HCT116 (cell line): ENCODE data around the gene HFE. TPM values are rescaled to one million over a fixed set of nuclear protein-coding genes. Genes with fewer than 3 reads are reported as not detected.

Experiments
- ATAC-seq: fragments of 200-7000 bp; cut with Tn5 transposase; 2 replicates; pipeline ENCODE4 v1.9.1; 2020; ENCODE audit warnings: mild to moderate bottlenecking, moderate library complexity
- BruUV-seq: library from RNA; stranded (reverse); fragments of 400-500 nt; replicated peaks from 2 replicates; lab custom pipeline; 2021; lab: Mats Ljungman, UMichigan
- CTCF ChIA-PET: fragments of 300-600 bp; sonication (Branson Sonifier 250); formaldehyde crosslinking; loops from one replicate; lab custom pipeline; 2021; ENCODE audit warnings: antibody characterized with exemption; lab: Charles Lee
- POLR2A ChIA-PET: fragments of 300-600, 350-600 bp; sonication (Branson Sonifier 250); formaldehyde crosslinking; loops from one replicate; lab custom pipeline; 2021; ENCODE audit warnings: antibody characterized with exemption; lab: Charles Lee
- RAD21 ChIA-PET, 2 experiments: fragments of 300-600 bp; sonication (Branson Sonifier 250); formaldehyde crosslinking; loops; one replicate each; lab custom pipeline; 2023; ENCODE audit warnings: low total read pairs in 2 of 2; ENCODE audit not compliant: uncharacterized antibody in 2 of 2, unreplicated experiment in 2 of 2, low non-redundant PET in 1 of 2; lab: Charles Lee
- DNase-seq: peaks from one replicate; pipeline ENCODE4 v3.0.0-alpha.2; 2010; ENCODE audit warnings: low read depth, low spot score
- H2AFZ ChIP-seq: fragments of 200-600 bp; shearing (Covaris generic), sonication (generic); 2 replicates; pipeline ENCODE4 v1.6.1; 2017; ENCODE audit warnings: low read depth, mixed run types, mixed read lengths, antibody characterized with exemption, low read length; ENCODE audit not compliant: poor library complexity, severe bottlenecking
- H3K27ac ChIP-seq: 2 replicates; pipeline ENCODE4 v1.5.1; 2012; ENCODE audit warnings: low read depth, low read length
- H3K27me3 ChIP-seq: fragments of 200-600 bp; sonication (generic); 2 replicates; pipeline ENCODE4 v1.6.1; 2016; ENCODE audit warnings: mixed run types, low read length, mixed read lengths; ENCODE audit not compliant: insufficient read depth
- H3K36me3 ChIP-seq, 2 experiments: fragments of 200-500 bp in 1 of 2; fragments of 200-600 bp in 1 of 2; sonication (Bioruptor generic) in 1 of 2; sonication (generic) in 1 of 2; 2 replicates each; pipeline versions ENCODE4 v1.5.1 to v1.6.1; 2014 to 2016; ENCODE audit warnings: low read length in 2 of 2, inconsistent platforms in 1 of 2, mixed read lengths in 1 of 2, mixed run types in 1 of 2; ENCODE audit not compliant: insufficient read depth in 2 of 2, control insufficient read depth in 1 of 2
- H3K4me1 ChIP-seq, 2 experiments: fragments of 200-600 bp in 1 of 2; sonication (generic) in 1 of 2; 2 replicates each; pipeline versions ENCODE4 v1.5.1 to v1.6.1; 2012 to 2017; ENCODE audit warnings: low read length in 2 of 2, inconsistent platforms in 1 of 2, mild to moderate bottlenecking in 1 of 2, mixed read lengths in 1 of 2, mixed run types in 1 of 2, moderate library complexity in 1 of 2; ENCODE audit not compliant: insufficient read depth in 2 of 2, control insufficient read depth in 1 of 2
- H3K4me2 ChIP-seq: fragments of 200-600 bp; sonication (generic); 2 replicates; pipeline ENCODE4 v1.6.1; 2017; ENCODE audit warnings: mixed run types, low read length, mixed read lengths
- H3K4me3 ChIP-seq, 2 experiments: fragments of 200-600 bp in 1 of 2; sonication (generic) in 1 of 2; replicated peaks in 1 of 2; 2 replicates each; pipeline ENCODE4 v1.5.1; 2011 to 2016; ENCODE audit warnings: low read length in 2 of 2, control low read depth in 1 of 2, low read depth in 1 of 2, mild to moderate bottlenecking in 1 of 2, mixed read lengths in 1 of 2, mixed run types in 1 of 2
- H3K79me2 ChIP-seq: fragments of 200-600 bp; sonication (generic); 2 replicates; pipeline ENCODE4 v1.6.1; 2017; ENCODE audit warnings: mild to moderate bottlenecking, mixed run types, low read length, moderate library complexity, mixed read lengths; ENCODE audit not compliant: insufficient read depth
- H3K9ac ChIP-seq: fragments of 200-600 bp; sonication (generic); 2 replicates; pipeline ENCODE4 v1.6.1; 2016; ENCODE audit warnings: low read length, mixed read lengths
- H3K9me2 ChIP-seq: fragments of 200-600 bp; sonication (generic), shearing (Covaris generic); 2 replicates; pipeline ENCODE4 v1.6.1; 2017; ENCODE audit warnings: mixed run types, mild to moderate bottlenecking, moderate library complexity; ENCODE audit not compliant: insufficient read depth
- H3K9me3 ChIP-seq, 2 experiments: fragments of 200-500 bp in 1 of 2; fragments of 200-600 bp in 1 of 2; sonication (Bioruptor generic) in 1 of 2; sonication (generic) in 1 of 2; 2 replicates each; pipeline ENCODE4 v1.6.1; 2014 to 2017; ENCODE audit warnings: low read length in 2 of 2, mixed read lengths in 2 of 2, inconsistent platforms in 1 of 2, low read depth in 1 of 2, mild to moderate bottlenecking in 1 of 2, mixed run types in 1 of 2, moderate library complexity in 1 of 2; ENCODE audit not compliant: control insufficient read depth in 1 of 2, insufficient read depth in 1 of 2
- H4K20me1 ChIP-seq: fragments of 200-600 bp; sonication (generic), shearing (Covaris generic); 2 replicates; pipeline ENCODE4 v1.6.1; 2017; ENCODE audit warnings: mixed run types, mild to moderate bottlenecking, moderate library complexity; ENCODE audit not compliant: insufficient read depth
- CTCF ChIP-seq, 3 experiments: fragments of 200-600 bp in 1 of 3; sonication (generic) in 1 of 3; IDR thresholded peaks in 2 of 3; conservative IDR thresholded peaks in 1 of 3; 2 replicates each; pipeline ENCODE4 v1.5.1; 2012 to 2017; ENCODE audit warnings: low read depth in 2 of 3, low read length in 2 of 3, antibody characterized with exemption in 1 of 3, borderline replicate concordance in 1 of 3, control low read depth in 1 of 3, mild to moderate bottlenecking in 1 of 3, mixed read lengths in 1 of 3, mixed run types in 1 of 3, moderate library complexity in 1 of 3; ENCODE audit not compliant: insufficient read depth in 1 of 3
- EZH2 ChIP-seq: fragments of 200-600 bp; sonication (generic); IDR thresholded peaks from 2 replicates; pipeline ENCODE4 v1.6.1; 2017; ENCODE audit warnings: antibody characterized with exemption, mixed run types
- FOSL1 ChIP-seq: IDR thresholded peaks from 2 replicates; pipeline ENCODE4 v1.6.1; 2012; ENCODE audit warnings: low read depth
- JUND ChIP-seq: IDR thresholded peaks from 2 replicates; pipeline ENCODE4 v1.6.1; 2012
- POLR2A ChIP-seq: IDR thresholded peaks from 2 replicates; pipeline ENCODE4 v1.7.0; 2011; ENCODE audit warnings: borderline replicate concordance; ENCODE audit not compliant: insufficient read depth, insufficient read length; ENCODE audit errors: extremely low read depth
- POLR2AphosphoS5 ChIP-seq: IDR thresholded peaks from 2 replicates; pipeline ENCODE4 v1.6.1; 2011; ENCODE audit warnings: mild to moderate bottlenecking, low read depth, low read length, moderate library complexity
- RAD21 ChIP-seq: IDR thresholded peaks from 2 replicates; pipeline ENCODE4 v1.6.1; 2012; ENCODE audit warnings: low read depth, mild to moderate bottlenecking
- REST ChIP-seq: IDR thresholded peaks from 2 replicates; pipeline ENCODE4 v1.6.1; 2012; ENCODE audit warnings: low read depth
- SIN3A ChIP-seq: IDR thresholded peaks from 2 replicates; pipeline ENCODE4 v1.6.1; 2012; ENCODE audit warnings: low read depth
- ZFX ChIP-seq: fragments of 450-650 bp; IDR thresholded peaks from 2 replicates; pipeline ENCODE4 v1.6.1; 2017
- ZNF274 ChIP-seq: fragments of 200-500 bp; sonication (Bioruptor generic); IDR thresholded peaks from 2 replicates; pipeline ENCODE4 v1.6.1; 2014; ENCODE audit warnings: mild to moderate bottlenecking, low read depth, low read length, inconsistent platforms
- intact Hi-C: fragments of 100-400 bp; cut with micrococcal nuclease; formaldehyde crosslinking; loops from 2 replicates; pipeline ENCODE4 v1.10.0; 2022
- total RNA-seq: library from RNA; stranded (reverse); gene quantifications from one replicate; pipeline ENCODE4 v1.2.1, GENCODE V29; 2021; ENCODE audit not compliant: unreplicated experiment
- TF ChIP-seq, protein P1 (sequence below): IDR thresholded peaks from 2 replicates; pipeline ENCODE4 v1.6.1; 2011; ENCODE audit warnings: mild to moderate bottlenecking, low read length, moderate library complexity; ENCODE audit not compliant: insufficient replicate concordance; ENCODE audit errors: extremely low read depth
- TF ChIP-seq, protein P2 (sequence below): IDR thresholded peaks from 2 replicates; pipeline ENCODE4 v1.6.1; 2012

HFE gene
- total RNA-seq, 1 experiment from 2014 or later = 9.8 TPM

- ChIA-PET CTCF (no interaction called here), RAD21 (no interaction called here), POLR2A (interaction anchor here (0.7 to 3.4 kb wide), 6 partner anchors 18 to 80 kb away, joined by 3 to 104 read pairs (median 5); a partner anchor contains a TSS)
- Histone ChIP-seq H3K27ac (peak overlapping the region; percentile 94; the same call in 1 of the 2 replicates), H3K27me3 (no peaks in the 10 kb centered on the region), H3K4me3 (no peak overlapping the region), H3K36me3 (no peaks in the 10 kb centered on the region), H2AFZ (no peak overlapping the region), H3K79me2 (no peaks in the 10 kb centered on the region), H3K9me3 (peaks cover 4 to 6% of the 10 kb centered on the region in 2 experiments; a peak in 2 of 4 replicates), H3K4me1 (peaks cover 17 to 39% of the 10 kb centered on the region in 2 experiments), H3K4me2 (no peak overlapping the region), H4K20me1 (no peaks in the 10 kb centered on the region), H3K9me2 (no peaks in the 10 kb centered on the region), H3K9ac (no peak overlapping the region)
- no TSS peak for BruUV-seq
- intact Hi-C loops = no loop called here
- ATAC-seq = no peak
- DNase-seq = no peak
- TF ChIP-seq RAD21 (no peak), FOSL1 (0 out of 2 replicates have a peak, but pooled peaks have one; percentile 6)
Measured at GRCh38 chr6:26105842-26106241, 18.6 kb downstream of the HFE start.

GRCh38 chr6:26107935-26108334 lies 20.7 kb downstream of the HFE start:
- no peak overlapping the region for H3K27ac ChIP-seq
- H2AFZ ChIP-seq = no peak overlapping the region
- H3K4me1 ChIP-seq = peaks cover 9 to 32% of the 10 kb centered on the region in 2 experiments
- ChIA-PET RAD21 (no interaction called here), POLR2A (interaction anchor here (0.6 to 1.5 kb wide), 4 partner anchors 11 to 77 kb away, joined by 3 to 5 read pairs (median 4); a partner anchor contains a TSS), CTCF (no interaction called here)
- intact Hi-C loops = no loop called here
- H3K9me3 ChIP-seq = peaks cover 4 to 6% of the 10 kb centered on the region in 2 experiments; a peak in 2 of 4 replicates
- no peak for ATAC-seq
- H3K36me3 ChIP-seq = no peaks in the 10 kb centered on the region
- no peaks in the 10 kb centered on the region for H3K9me2 ChIP-seq
- H3K4me3 ChIP-seq = no peak overlapping the region
- H3K4me2 ChIP-seq = no peak overlapping the region
- no peaks in the 10 kb centered on the region for H3K79me2 ChIP-seq
- H4K20me1 ChIP-seq = no peaks in the 10 kb centered on the region
- BruUV-seq = no TSS peak
- H3K27me3 ChIP-seq = no peaks in the 10 kb centered on the region
- no peak overlapping the region for H3K9ac ChIP-seq
- DNase-seq = no peak
- no peak for TF ChIP-seq ZNF274
- no peak for TF ChIP-seq CTCF (IDR thresholded peaks at IDR 0.05 in 2 of 3, conservative IDR thresholded peaks at IDR 0.05 in 1 of 3; ENCODE audit: borderline replicate concordance in 1 of 3, insufficient read depth in 1 of 3, low read depth in 2 of 3, low read length in 2 of 3)
- TF ChIP-seq, protein P1, sequence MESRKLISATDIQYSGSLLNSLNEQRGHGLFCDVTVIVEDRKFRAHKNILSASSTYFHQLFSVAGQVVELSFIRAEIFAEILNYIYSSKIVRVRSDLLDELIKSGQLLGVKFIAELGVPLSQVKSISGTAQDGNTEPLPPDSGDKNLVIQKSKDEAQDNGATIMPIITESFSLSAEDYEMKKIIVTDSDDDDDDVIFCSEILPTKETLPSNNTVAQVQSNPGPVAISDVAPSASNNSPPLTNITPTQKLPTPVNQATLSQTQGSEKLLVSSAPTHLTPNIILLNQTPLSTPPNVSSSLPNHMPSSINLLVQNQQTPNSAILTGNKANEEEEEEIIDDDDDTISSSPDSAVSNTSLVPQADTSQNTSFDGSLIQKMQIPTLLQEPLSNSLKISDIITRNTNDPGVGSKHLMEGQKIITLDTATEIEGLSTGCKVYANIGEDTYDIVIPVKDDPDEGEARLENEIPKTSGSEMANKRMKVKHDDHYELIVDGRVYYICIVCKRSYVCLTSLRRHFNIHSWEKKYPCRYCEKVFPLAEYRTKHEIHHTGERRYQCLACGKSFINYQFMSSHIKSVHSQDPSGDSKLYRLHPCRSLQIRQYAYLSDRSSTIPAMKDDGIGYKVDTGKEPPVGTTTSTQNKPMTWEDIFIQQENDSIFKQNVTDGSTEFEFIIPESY = no peak
- no peak for TF ChIP-seq POLR2A
- no peak for TF ChIP-seq ZFX
- no peak for TF ChIP-seq REST
- no peak for TF ChIP-seq SIN3A
- no peak for TF ChIP-seq EZH2
- TF ChIP-seq, protein P2, sequence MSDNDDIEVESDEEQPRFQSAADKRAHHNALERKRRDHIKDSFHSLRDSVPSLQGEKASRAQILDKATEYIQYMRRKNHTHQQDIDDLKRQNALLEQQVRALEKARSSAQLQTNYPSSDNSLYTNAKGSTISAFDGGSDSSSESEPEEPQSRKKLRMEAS = no peak
- TF ChIP-seq POLR2AphosphoS5 = no peak
- no peak for TF ChIP-seq JUND
